ENCODE results near the gene KLHDC10. TPM values are rescaled to one million over a fixed set of nuclear protein-coding genes. Genes with fewer than 3 reads are reported as not detected.

KLHDC10 gene
- total and polyA plus RNA-seq, 2 donors (not counting 3 experiments of a cell fraction or from before 2014, with no cell fraction given): 14.9 to 31.3 TPM

DNA sequence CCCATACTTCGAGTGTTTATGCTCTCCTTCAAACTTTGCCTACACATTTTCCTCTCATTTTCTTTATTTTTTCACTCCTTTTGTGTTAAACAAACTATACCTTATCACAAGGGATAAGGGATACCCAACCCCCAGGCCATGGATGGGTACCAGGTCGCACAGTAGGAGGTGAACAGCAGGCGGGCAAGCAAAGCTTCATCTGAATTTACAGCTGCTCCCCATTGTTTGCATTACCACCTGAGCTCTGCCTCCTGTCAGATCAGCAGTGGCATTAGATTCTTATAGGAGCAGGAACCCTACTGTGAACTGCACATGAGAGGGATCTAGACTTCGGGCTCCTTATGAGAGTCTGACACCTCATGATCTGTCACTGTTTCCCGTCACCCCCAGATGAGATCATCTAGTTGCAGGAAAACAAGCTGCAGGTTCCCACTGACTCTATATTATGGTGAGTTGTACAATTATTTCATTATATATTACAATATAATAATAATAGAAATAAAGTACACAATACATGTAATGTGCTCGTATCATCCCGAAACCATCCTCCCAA, 47.6 kb upstream of the KLHDC10 start:
- H3K9me3 ChIP-seq (replicated peaks; ENCODE audit: control insufficient read depth, insufficient read depth, low read length): no peaks in the 10 kb centered on the region
- H3K27ac ChIP-seq (ENCODE audit: insufficient read depth, low read depth, low read length): no peak overlapping the region
- POLR2A ChIA-PET: no interaction called here
- no TSS peak for BruUV-seq (replicated peaks)
- no peaks in the 10 kb centered on the region for H4K20me1 ChIP-seq (replicated peaks; ENCODE audit: control insufficient read depth, extremely low read depth, insufficient read depth, low read length)
- no peak overlapping the region for H3K4me2 ChIP-seq (ENCODE audit: insufficient read depth, low read length)
- no peak overlapping the region for H3K4me3 ChIP-seq (replicated peaks in 1 of 3; ENCODE audit: insufficient read depth in 1 of 3, low read depth in 1 of 3, low read length in 3 of 3)
- no peak overlapping the region for H2AFZ ChIP-seq (ENCODE audit: low read depth, low read length)
- H3K9ac ChIP-seq (replicated peaks; ENCODE audit: extremely low read depth, insufficient read depth, low read length): no peak overlapping the region
- intact Hi-C loops (cut with micrococcal nuclease): no loop called here
- H3K9me1 ChIP-seq (replicated peaks; ENCODE audit: control insufficient read depth, extremely low read depth, insufficient read depth, low read length): no peaks in the 10 kb centered on the region
- CTCF ChIA-PET: no interaction called here
- H3K36me3 ChIP-seq (ENCODE audit: control insufficient read depth in 2 of 2, extremely low read depth in 1 of 2, insufficient read depth in 2 of 2, low read length in 2 of 2): peaks cover 18 to 35% of the 10 kb centered on the region in 2 experiments
- no peak for FAIRE-seq
- dilution Hi-C loops (cut with MboI; ENCODE audit: extremely low pct_ligation_motif_present, low sequenced_read_pairs): no loop called here
- DNase-seq (ENCODE audit: low read depth, low spot score): no peak
- H3K79me2 ChIP-seq (ENCODE audit: control insufficient read depth, insufficient read depth, low read length): no peaks in the 10 kb centered on the region
- TF ChIP-seq EZH2 (IDR thresholded peaks at IDR 0.05; ENCODE audit: borderline replicate concordance, low read depth, low read length, severe bottlenecking) (no peak), FOS (IDR thresholded peaks at IDR 0.05; ENCODE audit: borderline replicate concordance, insufficient read depth, low read length) (no peak), JUN (IDR thresholded peaks at IDR 0.05; ENCODE audit: borderline replicate concordance, insufficient read depth, insufficient read length, low read depth) (no peak), GATA2 (IDR thresholded peaks at IDR 0.05; ENCODE audit: insufficient read depth, insufficient read length, low read depth, low read length) (no peak), MYC (IDR thresholded peaks at IDR 0.05; ENCODE audit: low read depth, low read length) (no peak), POLR2A (IDR thresholded peaks at IDR 0.05; ENCODE audit: low read depth, low read length) (no peak), POLR2AphosphoS5 (IDR thresholded peaks at IDR 0.05; ENCODE audit: insufficient read depth, low read depth, low read length) (no peak)
- TF ChIP-seq, protein P1, sequence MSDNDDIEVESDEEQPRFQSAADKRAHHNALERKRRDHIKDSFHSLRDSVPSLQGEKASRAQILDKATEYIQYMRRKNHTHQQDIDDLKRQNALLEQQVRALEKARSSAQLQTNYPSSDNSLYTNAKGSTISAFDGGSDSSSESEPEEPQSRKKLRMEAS (IDR thresholded peaks at IDR 0.05; ENCODE audit: insufficient read depth, insufficient read length): no peak
- TF ChIP-seq, protein P2, sequence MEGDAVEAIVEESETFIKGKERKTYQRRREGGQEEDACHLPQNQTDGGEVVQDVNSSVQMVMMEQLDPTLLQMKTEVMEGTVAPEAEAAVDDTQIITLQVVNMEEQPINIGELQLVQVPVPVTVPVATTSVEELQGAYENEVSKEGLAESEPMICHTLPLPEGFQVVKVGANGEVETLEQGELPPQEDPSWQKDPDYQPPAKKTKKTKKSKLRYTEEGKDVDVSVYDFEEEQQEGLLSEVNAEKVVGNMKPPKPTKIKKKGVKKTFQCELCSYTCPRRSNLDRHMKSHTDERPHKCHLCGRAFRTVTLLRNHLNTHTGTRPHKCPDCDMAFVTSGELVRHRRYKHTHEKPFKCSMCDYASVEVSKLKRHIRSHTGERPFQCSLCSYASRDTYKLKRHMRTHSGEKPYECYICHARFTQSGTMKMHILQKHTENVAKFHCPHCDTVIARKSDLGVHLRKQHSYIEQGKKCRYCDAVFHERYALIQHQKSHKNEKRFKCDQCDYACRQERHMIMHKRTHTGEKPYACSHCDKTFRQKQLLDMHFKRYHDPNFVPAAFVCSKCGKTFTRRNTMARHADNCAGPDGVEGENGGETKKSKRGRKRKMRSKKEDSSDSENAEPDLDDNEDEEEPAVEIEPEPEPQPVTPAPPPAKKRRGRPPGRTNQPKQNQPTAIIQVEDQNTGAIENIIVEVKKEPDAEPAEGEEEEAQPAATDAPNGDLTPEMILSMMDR (IDR thresholded peaks at IDR 0.05; ENCODE audit: extremely low read depth in 1 of 2, insufficient read depth in 1 of 2, low read depth in 1 of 2, low read length in 2 of 2): no peak
- H3K27me3 ChIP-seq (ENCODE audit: control insufficient read depth in 2 of 2, insufficient read depth in 2 of 2, low read length in 2 of 2): no peaks in the 10 kb centered on the region
- H3K4me1 ChIP-seq (ENCODE audit: control insufficient read depth, extremely low read depth, insufficient read depth, low read length): no peaks in the 10 kb centered on the region

Measured in endothelial cell of umbilical vein (primary cell).